A549 (cell line): ENCODE measurements around the gene SEMA6B.

ENCODE experiments used
- CHD4 ChIP-seq: fragments of 200-600 bp; sonication (generic); IDR thresholded peaks from 2 replicates; pipeline ENCODE4 v1.6.1; 2016; ENCODE audit warnings: antibody characterized with exemption, mild to moderate bottlenecking, borderline replicate concordance
- JUNB ChIP-seq: fragments of >200 bp; sonication (Bioruptor Twin); formaldehyde crosslinking; IDR thresholded peaks from 2 replicates; pipeline ENCODE4 v1.6.1; 2016
- KDM1A ChIP-seq: fragments of 200-600 bp; sonication (generic); IDR thresholded peaks from 2 replicates; pipeline ENCODE4 v1.6.1; 2016; ENCODE audit warnings: low read depth, mild to moderate bottlenecking
- SREBF2 ChIP-seq: fragments of 450-650 bp; IDR thresholded peaks from 2 replicates; pipeline ENCODE4 v1.6.1; 2014; ENCODE audit warnings: mild to moderate bottlenecking, moderate library complexity
- TF ChIP-seq, protein P1 (sequence below): fragments of >200 bp; sonication (Bioruptor Twin); formaldehyde crosslinking; IDR thresholded peaks from 3 replicates; pipeline ENCODE4 v1.5.1; 2016
- TF ChIP-seq, protein P2 (sequence below): fragments of 450-650 bp; IDR thresholded peaks from 2 replicates; pipeline ENCODE4 v1.6.1; 2014; ENCODE audit warnings: antibody characterized with exemption

DNA sequence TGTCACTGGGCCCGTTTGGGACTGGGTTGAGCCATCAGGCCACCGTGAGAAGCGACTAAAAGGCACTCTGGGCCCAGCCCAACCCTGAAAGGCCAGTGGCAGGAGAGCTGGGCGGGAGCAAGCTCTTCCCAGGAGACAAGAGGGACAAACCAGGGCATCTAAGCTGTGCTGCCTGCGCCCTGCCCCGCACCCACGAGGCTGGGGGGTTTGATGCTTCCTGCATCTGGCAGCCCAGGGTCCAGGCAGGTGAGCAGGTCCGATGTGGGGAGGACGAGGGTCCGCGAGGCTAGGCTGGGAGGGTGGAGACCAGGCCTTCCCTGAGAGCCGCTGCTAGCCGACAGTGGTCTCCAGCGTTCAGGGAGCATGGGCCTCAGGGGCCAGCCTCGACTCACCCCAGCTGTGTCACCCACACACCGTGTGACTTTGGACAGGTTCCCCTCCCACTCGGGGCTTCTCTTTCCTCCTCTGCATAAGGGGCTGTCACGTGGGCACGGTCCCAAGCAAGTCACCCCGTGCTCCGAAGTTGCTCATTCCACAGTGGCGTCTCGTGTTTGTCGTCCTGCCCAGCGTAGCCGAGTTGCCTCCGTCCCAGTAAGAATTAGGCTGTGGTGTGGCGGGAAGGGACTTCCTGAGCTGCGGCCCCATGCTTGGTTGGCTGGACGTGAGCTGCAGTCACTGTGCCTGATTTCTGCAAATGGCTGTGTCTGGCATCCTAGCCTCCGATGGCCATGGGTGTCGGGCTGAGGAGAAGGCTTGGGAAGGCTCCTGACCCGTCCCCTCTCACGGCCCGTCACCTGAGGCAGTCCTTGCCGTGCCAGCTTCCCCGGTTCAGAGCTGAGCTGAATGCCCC lies 57.0 kb downstream of the SEMA6B start:
- TF ChIP-seq, protein P1, sequence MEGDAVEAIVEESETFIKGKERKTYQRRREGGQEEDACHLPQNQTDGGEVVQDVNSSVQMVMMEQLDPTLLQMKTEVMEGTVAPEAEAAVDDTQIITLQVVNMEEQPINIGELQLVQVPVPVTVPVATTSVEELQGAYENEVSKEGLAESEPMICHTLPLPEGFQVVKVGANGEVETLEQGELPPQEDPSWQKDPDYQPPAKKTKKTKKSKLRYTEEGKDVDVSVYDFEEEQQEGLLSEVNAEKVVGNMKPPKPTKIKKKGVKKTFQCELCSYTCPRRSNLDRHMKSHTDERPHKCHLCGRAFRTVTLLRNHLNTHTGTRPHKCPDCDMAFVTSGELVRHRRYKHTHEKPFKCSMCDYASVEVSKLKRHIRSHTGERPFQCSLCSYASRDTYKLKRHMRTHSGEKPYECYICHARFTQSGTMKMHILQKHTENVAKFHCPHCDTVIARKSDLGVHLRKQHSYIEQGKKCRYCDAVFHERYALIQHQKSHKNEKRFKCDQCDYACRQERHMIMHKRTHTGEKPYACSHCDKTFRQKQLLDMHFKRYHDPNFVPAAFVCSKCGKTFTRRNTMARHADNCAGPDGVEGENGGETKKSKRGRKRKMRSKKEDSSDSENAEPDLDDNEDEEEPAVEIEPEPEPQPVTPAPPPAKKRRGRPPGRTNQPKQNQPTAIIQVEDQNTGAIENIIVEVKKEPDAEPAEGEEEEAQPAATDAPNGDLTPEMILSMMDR, result no peak
- no peak for TF ChIP-seq SREBF2
- no peak for TF ChIP-seq JUNB
- TF ChIP-seq KDM1A, result no peak
- TF ChIP-seq, protein P2, sequence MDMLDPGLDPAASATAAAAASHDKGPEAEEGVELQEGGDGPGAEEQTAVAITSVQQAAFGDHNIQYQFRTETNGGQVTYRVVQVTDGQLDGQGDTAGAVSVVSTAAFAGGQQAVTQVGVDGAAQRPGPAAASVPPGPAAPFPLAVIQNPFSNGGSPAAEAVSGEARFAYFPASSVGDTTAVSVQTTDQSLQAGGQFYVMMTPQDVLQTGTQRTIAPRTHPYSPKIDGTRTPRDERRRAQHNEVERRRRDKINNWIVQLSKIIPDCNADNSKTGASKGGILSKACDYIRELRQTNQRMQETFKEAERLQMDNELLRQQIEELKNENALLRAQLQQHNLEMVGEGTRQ, result no peak
- TF ChIP-seq CHD4, result no peak
